ENCODE measurements around the gene BBS5.
"Not testable (repeated sequence)": the region's sequence is repeated elsewhere in the genome, so short reads cannot be mapped to it uniquely, and the experiment has no call there.

The BBS5 gene

DNA sequence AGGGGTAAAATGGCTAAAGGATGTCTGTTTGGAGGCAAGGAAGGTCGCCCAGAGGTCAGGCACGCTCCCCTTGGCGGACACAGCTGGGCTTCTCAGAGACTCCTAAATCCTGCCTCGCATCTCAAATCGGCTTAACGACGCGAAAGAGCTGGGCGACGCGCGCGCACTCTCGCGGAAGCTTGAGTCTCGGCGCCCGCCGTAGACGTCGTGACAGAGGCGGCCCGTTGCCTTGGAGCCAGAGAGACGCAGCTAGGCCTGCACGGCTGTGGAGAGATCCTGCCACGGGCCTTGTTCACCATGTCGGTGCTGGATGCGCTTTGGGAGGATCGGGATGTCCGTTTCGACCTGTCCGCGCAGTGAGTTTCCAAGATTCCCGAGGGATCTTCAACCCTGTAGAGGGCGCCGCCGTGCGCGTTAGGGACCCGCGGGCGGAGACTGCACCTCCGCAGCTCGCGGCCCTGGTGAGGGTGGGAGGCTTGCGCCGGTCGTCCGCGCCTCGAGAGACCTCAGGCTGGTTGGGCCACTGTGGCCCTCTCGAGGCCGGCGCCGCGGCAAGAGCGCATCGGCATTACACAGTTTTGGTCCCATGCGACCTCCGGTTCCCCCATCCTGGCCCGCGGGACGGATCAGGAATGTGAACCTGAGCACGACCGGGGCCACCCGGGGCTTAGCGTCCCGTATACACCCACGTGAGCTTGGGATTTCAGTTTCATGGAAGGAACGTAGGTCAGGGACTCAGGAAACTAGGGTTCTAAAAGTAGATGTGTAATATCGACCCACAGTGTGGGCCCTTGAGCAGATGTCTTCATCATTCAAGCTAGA is at the start of gene BBS5:
Gene BBS5 (plus strand): TSS at position 238 of the 822 bp plus-strand sequence. CDS start 60 bp downstream, at position 298.
- DNase-seq (ENCODE audit: low spot score): peak; percentile 65

DNA sequence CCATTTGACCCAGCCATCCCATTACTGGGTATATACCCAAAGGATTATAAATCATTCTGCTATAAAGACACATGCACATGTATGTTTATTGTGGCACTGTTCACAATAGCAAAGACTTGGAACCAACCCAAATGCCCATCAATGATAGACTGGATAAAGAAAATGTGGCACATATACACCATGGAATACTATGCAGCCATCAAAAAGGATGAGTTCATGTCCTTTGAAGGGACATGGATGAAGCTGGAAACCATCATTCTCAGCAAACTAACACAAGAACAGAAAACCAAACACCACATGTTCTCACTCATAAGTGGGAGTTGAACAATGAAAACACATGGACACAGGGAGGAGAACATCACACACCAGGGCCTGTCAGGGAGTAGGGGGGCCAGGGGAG is 47.5 kb upstream of the BBS5 start:
- not testable (repeated sequence) for DNase-seq (ENCODE audit: low spot score)

DNA sequence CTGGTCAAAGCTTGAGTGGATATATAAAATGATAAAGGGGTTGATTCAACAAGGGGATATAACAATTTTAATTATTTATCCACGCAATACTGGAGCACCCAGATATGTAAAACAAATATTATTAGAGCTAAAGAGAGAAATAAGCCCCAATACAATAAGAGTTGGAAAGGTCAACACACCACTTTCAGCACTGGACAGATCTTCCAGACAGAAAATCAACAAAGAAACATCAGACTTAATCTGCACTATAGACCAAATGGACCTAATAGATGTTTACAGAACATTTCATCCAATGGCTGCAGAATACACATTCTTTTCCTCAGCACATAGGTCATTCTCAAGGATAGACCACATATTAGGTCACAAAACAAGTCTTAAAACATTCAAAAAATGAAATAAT is 45.1 kb upstream of the BBS5 start:
- not testable (repeated sequence) for DNase-seq (ENCODE audit: low spot score)

DNA sequence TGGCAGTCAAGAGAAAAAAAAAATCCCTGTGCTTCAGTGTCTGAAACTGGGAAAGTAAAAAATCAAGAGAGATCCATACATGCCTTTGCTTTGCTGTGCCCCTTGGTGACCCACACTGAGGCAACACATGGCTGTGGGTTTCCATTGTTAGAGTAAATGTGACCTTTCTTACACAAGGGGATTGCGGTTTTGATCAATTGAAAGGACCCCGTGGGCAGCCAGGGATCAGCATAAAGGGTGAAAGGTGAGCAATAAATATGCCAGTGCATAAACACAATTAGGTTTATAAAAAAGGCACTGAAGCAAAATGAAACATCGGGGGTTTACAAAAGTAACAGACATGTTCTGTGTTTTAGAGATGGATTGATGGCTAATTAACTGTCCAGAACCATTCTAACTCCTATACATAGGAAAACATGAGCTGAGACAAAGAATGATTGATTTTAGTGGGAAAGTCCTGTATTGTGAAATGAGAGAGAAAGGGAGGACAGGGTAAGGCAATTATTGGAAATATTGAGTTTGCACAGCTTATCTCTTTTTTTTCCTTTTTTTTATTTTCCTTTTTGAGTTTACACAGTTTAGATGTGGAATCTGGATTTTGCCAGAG is 40.7 kb upstream of the BBS5 start:
- no peak for DNase-seq (ENCODE audit: low spot score)

DNA sequence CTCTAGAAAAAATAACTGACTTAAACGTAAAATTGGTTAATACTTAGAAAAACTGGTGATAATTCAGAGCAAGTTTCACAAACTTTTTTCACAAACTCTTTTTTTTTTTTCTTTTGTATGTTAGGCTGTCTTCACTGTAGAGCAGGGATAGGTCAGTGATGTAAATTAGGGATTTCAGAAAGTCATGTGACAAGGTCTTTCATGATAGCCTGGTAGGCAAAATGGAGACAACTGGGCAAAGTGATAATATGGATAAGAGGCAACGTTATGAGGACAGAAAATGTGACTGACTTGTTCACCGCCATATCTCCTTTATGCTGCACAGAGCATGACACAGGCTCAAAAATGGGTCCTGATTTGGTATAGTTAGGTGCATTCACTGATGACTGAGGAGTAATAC is 39.4 kb upstream of the BBS5 start:
- no peak for DNase-seq (ENCODE audit: low spot score)

DNA sequence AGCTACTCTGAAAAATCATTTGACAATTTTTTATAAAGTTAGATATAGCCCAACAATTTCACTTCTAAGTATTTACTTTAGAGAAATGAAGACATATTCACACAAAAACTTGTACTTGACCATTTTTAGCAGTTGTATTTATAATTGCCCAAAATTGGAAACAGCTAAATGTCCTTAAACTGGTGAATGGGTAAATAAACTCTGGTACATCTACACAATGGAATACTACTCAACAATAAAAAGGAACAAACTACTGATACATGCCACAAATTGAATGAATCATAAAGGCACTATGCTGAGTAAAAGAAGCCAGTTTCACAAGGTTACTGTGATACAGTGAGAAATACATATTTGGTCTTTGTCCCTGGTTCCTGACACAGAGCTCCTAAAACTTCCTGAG is 32.8 kb upstream of the BBS5 start:
- no peak for DNase-seq (ENCODE audit: low spot score)

DNA sequence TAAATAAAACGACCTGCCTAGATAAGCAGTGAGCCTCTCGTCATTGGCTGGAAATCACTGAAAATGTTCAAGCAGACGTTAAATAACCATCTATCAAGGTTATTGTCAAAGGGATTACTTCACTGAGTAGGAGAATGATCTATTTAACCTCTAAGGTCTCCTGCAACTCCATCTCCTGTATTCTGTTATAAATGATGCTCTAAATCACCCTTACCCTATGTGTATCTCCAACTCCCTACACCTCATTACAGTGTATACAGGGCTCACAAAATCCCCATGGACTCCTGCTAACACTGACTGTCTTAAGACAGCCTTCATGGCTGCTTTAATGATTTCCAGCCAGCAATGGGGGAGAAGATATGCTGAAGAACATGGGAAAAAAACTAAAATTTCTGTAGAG is 31.0 kb upstream of the BBS5 start:
- no peak for DNase-seq (ENCODE audit: low spot score)

DNA sequence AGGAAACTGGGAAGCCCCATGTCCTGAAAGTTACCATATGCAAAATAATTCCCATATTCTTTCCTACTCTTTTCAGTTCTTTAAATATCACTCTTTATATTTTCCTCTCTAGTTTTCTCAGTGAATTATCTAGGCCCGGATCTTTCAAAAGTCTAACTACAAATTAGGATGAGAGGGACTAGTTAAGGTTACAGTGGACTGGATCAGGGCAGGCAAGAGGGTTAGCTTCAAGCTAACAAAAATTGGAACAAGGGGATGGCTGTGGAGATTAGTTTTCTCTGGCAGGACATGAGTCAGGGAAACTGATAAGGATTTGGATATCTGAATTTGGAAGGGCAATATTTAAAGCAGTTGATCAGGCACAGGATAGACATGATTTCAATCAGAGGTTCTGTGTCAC is 30.4 kb upstream of the BBS5 start:
- no peak for DNase-seq (ENCODE audit: low spot score)

DNA sequence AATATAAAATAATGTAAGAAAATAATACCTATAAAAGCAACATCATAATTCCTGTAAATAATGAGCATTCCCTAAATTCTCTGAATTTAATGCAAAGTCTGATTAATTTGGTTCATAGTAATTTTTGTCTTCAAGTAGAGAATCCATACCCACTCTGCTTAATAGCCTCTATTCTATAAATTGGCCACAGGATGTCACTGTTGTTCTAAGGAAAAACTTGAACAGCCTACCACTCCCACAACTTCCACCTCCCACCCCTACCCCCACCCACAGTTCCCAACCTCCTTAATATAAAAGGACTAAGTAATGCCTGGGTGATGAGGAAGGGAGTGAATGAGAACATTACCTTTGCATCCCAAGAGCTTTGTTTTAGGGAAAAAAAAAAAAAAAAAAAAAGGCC is 27.2 kb upstream of the BBS5 start:
- no peak for DNase-seq (ENCODE audit: low spot score)

DNA sequence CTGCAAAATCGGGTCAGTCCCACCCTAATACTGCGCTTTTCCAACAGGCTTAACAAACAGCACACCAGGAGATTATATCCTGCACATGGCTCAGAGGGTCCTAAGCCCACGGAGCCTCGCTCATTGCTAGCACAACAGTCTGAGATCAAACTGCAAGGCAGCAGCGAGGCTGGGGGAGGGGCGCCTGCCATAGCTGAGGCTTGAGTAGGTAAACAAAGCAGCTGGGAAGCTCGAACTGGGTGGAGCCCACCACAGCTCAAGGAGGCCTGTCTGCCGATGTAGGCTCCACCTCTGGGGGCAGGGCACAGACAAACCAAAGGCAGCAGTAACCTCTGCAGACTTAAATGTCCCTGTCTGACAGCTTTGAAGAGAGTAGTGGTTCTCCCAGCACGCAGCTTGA is 26.2 kb upstream of the BBS5 start:
- not testable (repeated sequence) for DNase-seq (ENCODE audit: low spot score)

DNA sequence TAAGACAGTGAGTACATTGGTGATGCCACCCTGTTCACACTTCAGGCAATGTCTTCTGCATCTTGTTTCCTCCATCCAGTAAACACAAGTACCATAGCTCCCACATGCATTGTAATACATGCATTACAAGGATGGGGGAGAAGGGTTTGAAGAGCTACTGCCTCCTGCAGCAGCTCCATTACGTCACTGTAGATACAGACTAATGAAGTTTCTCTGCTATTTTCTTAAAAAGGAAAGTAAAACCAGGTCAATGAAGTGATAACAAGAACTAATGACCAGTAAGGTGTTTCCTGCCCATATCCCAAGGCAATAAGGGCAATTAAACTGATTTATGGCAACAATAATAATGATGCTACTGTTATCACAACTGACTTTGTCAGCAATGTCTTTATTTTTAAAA is 18.2 kb upstream of the BBS5 start:
- DNase-seq (ENCODE audit: low spot score): no peak

DNA sequence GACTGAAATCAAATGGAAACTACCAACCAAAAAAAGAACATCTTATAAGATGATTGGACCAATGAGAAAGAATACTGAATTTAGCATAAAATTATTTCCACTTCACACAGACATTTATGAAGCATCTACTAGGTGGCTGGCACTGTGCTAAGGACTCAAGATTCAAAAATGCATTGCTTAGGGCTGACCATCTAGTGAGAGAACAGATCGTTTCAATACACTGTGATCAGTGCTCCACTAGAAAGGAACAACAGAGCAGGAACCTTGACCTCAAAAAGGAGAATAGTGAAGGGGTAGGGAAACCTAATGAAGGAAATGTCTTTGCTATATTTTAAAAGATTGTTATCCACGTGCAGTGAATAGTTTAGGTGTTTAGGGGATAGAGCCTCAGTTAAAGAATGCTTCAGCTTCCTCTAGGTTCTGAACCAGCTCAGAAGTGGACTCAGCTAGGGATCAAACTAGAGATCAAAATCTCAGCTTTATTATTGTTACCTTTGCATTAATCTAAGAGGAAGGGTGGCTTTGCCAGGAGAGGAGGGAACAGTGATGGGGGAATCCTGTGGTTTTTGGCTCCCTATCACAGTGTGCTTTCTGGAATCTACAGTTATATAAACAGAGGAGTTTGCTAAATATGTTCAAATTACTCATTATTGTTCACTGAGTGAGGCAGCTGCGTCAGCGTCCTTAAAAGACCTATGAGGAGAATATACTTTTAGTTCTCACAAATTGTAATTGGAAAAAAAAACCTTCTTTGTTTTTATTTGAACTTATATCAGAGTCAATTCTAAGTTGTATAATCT is 16.2 kb upstream of the BBS5 start:
- no peak for DNase-seq (ENCODE audit: low spot score)

DNA sequence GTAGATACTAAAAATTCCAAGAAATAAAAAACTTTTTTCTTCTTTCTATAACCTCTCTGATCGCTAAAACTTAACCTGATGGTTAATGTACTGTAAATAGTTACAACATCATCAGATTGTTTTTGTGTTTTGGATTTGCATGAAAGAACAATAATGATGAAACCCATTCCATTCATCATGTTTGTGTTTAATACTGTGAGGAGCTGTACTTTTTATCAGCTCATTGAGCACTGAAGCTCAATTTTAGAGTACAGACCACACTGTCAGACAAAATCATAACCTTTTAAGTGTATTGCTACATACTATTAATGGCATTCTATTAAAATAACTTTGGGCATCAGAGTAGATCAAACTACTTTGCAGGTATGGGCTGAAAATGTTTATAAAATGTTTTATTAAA is 14.8 kb upstream of the BBS5 start:
- DNase-seq (ENCODE audit: low spot score): no peak

DNA sequence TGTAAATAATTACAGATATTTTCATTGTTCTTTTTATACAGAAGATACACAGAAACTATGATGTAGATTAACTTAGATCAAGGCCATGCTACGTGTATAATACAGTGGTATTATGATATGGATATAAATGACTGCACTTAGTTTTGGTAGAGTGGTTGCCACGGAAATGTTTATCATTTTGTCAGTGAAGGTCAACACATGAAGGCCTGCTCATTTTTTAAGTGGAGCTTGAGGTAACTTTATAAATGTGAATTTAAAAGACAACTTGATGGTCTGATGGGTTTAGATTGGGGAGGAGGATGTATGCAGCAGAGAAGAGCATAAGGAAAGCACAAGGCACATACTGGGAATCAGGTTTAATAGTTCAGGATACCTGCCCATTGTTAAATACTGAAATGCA is 14.4 kb upstream of the BBS5 start:
- DNase-seq (ENCODE audit: low spot score): no peak

DNA sequence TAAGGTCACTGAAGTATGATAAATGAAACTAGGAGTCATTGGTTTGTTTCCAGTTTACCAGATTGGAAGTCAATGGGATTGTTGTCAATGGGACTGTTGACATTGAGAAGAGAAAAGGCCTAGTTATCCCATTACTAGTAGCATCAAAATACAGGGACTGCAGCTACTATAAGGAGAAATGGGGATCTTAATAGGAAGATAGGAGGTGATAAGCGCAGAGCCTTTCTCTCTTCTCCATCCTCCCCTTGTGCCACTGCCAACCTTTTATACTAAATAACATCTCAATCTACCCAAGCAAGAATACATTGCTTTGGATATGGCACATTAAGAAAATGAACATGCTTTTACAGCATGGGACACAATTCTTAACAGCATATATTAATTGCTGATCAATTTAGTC is 10.5 kb upstream of the BBS5 start:
- DNase-seq (ENCODE audit: low spot score): no peak

DNA sequence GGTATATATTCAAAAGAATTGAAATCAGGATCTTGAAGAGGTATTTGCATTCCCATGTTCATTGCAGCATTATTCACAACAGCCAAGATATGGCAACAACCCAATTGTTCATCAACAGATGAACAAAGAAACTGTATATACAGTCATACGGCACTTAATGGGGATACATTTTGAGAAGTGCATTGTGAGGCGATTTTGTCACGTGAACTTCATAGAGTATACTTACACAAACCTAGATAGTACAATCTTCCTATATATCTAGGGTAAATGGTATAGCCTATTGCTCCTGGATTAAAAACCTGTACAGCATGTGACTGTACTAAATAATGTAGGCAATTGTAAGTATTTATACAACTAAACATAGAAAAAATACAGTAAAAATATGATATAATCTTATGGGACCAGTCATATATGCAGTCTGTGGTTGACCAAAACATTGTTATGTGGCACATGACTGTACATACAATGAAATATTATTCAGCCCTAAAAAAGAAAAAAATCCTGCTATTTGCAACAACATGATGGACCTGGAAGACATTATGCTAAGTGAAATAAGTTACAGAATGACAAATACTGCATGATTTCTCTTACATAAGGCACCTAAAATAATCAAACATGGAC is 9.2 kb upstream of the BBS5 start:
- no peak for DNase-seq (ENCODE audit: low spot score)

DNA sequence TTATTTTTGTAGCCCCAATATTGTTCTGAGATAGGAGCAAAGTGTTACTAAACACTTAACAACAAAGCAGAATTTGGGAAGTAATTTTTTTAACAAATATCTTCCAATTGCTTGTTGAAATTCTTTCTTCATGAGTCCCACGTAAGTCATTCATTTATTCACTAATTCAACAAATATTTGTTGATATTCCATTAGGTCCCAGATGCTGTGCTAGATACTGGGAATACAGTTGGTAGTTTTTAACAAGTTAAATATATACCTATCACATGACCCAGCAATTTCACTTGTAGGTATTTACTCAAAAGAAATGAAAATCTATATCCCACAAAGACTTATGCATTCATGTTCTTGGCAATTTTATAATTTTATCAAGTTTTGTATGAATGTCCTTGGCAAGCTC is 7.0 kb upstream of the BBS5 start:
- DNase-seq (ENCODE audit: low spot score): no peak

DNA sequence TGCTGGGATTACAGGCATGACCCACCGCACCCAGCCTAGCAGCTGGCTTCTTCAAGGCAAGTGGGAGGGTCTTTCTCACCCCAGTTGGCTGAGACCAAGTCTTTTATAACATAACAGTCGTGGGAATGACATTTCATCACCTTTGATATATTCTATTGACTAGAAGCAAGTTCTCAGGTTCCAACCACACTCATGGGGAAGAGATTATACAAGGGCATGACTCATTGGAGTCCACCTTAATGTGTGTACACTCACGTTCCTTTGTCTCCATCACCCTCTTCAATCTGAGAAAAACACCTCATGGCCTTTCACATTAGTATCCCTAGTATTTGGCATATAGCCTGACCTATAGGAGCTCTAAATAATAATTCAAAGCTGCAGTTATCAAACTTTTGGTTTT is 2.8 kb upstream of the BBS5 start:
- DNase-seq (ENCODE audit: low spot score): no peak

DNA sequence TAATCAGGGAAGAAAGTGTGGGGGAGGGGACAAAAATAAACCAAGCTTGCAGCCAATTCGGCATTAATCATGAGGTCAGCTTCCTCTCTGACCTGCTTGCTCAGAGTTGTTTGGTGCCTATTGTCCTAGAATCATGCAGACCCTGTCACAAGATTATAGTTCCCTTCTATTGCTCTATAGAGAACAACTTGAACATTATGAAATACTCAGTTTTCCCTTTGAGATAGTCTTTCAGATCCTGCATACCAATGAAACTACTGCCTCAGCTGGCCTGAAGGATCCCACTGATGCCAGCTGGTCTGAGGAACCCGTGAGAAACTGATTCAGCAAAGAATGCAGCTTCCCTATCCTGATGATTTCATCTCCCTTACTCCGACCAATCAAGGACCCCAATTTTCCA is 955 bp upstream of the BBS5 start:
- no peak for DNase-seq (ENCODE audit: low spot score)

DNA sequence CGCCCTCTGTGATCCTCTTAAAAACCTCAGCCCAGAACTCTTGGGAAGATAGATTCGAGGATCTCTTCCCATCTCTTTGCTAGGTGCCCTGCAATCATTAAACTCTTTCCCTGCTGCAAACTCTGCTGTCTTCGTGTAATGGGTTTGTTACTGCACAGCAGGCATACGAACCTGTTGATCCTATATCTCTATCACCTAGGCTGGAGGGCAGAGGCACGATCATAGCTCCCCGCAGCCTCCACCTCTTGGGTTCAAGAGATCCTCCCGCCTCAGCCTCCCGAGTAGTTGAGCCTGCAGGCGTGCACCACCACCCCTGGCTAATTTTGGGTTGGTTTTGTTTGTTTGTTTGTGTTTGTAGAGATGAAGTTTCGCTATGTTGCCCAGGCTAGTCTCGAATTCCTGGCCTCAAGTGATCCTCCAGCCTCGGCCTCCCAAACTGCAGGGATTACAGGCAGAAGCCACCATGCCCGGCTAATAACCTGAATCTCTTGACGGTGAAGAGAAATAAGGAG is 493 bp upstream of the BBS5 start:
- no peak for DNase-seq (ENCODE audit: low spot score)

DNA sequence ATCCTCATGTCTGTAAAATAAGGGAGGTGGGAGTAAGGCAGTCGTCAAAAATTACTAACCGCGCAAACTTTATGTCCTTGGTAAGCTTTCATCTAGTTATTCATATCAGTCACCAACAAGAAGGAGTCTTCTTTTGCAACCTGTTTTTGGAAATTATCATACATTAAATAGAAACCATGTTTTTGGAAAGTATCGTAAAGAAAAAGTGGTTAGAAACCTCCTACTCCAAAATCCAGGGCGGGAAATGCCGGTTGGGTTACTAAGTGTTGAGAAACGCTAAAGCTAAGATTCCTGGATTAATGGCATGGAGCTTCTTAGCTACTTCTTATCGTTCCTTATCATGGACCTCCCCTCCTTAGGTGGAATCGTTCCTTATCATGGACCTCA is 778 bp downstream of the BBS5 start:
- DNase-seq (ENCODE audit: low spot score): no peak

DNA sequence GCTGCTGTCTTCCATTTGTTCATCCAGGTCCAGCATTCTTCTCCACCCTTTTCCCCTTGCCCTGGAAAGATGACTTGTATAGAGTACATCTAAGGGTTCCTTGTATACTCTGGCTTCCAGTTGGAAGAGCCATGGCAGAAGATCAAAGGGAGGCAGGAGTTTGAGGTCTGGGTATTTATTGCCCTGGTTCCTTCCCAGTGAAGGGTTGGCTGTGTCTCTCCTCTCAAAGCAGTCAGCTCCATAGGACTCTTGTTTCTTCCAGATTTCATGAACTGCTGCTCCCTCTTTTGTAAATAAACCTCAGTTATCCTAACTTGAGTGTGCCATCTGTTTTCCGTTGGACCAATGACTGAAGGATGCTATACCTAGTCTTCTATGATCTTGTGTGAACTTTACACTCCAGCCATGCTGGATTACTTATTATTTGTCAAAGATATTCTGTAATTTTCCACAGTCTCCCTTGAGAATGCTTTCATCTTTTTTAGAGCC is 6.4 kb downstream of the BBS5 start:
- no peak for DNase-seq (ENCODE audit: low spot score)

All from CD4-positive, alpha-beta T cell treated with Interleukin-6 at 100 ng/mL for 8 hours (primary cell).